ENCODE measurements around the gene CEACAM6.
"Not testable (repeated sequence)": the region's sequence is repeated elsewhere in the genome, so short reads cannot be mapped to it uniquely, and the experiment has no call there.

The CEACAM6 gene

DNA sequence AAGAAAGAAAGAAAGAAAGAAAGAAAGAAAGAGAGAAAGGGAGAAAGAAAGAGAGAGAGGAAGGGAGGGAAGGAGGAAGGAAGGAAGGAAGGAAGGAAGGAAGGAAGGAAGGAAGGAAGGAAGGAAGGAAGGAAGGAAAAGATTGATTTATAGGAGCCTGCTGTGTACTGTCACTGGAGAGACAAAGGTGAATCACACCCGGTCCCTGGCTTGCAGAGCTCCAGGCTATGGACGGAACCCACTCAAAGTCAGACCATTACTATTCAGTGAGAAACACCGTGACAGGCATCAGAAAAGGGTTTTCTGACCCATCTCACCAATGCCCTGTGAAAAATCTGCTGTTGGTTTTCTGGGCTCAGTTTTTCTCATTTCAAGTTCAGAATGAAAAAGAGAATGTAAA is 7.3 kb upstream of the CEACAM6 start:
- no peak for DNase-seq

DNA sequence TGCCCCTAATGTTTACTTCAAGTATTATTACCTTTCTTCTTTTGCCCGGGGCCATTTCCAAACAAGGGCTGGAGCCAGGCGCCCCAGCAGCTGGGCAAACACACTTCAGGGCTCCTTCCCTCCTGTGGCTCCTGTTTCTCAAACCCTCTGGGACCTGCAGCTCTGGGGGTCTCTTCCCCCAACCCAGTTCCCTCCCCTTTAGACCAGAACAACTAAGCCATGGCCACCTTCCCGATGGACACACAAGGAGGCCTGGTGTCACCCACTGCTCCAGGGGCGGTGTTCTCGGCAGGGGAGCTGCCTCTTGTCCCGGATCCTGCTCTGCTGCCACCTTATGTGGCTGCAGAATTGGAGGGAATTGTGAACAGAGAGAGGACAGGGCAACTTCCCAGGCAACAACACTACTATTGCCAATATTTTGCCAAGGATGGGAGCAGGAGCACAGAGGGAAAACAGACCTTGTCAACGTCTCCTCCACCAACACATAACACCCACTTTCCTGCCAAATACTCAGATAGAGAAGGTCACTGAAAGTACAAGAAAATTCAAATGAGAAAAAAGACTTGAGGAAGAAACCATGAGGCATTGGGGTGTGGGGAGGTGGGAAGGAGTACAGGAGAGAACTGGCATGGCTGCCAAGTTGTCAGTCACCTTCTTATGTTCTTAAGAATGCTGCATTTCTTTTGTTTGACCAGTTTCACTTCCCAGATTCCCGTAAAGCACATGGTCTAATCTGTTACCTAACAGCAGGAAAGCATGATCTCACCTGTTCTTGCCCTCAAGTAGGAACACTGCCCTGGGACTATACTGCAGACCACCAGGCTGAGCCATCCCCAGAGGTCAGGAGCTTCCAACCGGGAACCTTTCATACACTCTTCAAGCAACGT is 4.8 kb upstream of the CEACAM6 start:
- not testable (repeated sequence) for DNase-seq

DNA sequence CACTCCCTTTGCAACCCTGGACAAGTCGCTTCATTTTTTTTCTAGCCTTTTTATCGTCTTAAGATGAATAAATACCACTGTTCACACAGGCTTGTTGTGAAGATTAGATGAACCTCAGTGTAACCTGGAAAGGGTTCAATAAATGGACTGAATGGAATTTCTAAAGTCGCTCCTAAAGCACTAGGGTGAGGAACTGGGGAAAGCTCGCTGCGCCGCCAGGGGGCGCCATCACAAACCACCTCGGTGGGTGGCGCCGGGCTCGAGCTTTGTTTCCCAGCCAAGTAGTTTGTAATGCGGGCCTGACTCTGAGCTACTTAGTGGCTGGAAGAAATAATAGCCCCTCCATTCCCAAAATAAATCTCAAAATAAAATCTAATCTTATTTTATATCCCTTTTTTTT is 2.2 kb upstream of the CEACAM6 start:
- peak in 3 of 14 donors; percentile 0 to 13 (median 4) for DNase-seq

DNA sequence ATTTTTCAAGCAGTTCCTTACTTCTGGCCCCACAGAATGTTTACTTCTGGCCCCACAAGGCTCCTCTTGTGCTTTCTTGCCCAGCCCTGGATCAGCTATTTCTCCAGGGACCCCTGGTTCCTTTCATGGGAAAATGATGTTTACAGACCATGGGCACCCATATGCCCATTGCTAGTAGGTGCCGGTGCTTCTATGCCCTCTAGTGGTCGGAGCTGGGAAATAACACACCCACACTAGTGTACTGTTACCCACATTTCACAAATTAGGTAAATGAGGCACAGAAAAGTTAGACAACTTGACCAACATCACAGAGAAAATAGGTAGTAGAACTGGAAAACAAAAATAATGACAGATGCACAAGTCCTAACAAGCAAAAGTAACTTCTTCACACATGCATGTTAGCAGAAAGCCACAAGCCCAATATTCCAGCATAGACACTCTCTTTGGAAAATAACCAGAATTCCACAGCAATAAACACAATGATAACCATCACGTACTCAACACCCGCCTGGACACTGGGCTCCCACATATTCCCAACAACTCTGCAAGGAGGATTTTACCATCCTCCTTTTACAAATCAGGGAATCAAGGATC is 1.3 kb upstream of the CEACAM6 start:
- DNase-seq: peak in 5 of 14 donors; percentile 1 to 13 (median 1)

DNA sequence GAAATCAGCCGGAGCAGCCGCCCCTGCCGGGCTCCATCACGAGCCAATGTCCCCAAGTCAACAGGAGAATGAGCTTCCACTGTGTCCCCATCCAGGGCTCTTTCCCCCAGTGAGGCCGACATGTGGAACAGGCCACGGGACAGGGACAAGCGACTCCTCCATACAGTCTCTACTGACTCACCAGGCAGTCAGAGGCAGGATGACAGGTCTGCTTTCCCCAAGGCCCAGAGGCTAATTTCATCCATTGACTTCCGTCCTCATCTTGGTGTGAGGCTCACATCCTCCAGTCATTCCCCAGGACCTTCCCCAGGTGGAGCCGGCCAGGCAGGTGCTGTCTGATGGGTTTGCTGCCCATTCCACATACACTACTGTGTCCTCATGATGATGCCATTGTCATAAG is 3.5 kb downstream of the CEACAM6 start:
- no peak for DNase-seq

DNA sequence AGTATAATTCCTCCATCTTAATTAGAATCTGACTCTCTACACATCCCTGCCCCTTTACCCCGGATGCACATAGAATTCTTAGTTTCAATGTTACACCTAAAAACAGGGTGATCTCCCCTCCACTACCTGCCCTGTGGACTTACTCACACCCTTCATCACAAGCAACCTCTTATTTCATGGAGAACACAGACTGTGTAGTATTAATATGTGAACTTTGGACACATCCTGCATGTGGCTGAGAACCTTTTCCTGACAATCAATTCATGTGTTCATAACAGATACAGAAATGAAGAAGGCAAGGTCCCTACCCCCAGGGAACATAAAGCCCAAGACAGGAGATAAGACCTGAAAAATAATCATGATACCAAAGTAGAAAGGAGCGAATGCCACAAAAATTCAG is 11.8 kb downstream of the CEACAM6 start:
- DNase-seq: no peak

DNA sequence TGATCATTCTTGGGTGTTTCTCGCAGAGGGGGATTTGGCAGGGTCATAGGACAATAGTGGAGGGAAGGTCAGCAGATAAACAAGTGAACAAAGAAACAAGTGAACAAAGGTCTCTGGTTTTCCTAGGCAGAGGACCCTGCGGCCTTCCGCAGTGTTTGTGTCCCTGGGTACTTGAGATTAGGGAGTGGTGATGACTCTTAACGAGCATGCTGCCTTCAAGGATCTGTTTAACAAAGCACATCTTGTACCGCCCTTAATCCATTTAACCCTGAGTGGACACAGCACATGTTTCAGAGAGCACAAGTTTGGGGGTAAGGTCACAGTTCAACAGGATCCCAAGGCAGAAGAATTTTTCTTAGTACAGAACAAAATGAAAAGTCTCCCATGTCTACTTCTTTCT is 12.8 kb downstream of the CEACAM6 start:
- DNase-seq: not testable (repeated sequence)

DNA sequence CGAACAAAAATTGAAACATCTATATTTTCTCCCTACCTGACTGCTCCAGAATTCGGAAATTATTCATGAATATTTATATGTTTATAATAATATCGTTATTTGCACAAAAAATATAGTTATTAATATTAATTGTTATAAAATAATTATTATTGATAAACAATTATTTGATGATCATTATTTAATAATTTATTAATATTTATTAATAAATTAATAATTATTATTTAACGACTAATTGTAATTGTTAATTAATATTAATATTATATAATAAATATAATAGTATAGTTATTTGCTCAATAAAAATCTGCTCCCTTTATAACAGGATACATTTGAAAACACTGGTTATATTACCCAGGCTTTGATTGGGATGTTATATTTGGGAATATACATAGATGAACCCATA is 14.3 kb downstream of the CEACAM6 start:
- no peak for DNase-seq

DNA sequence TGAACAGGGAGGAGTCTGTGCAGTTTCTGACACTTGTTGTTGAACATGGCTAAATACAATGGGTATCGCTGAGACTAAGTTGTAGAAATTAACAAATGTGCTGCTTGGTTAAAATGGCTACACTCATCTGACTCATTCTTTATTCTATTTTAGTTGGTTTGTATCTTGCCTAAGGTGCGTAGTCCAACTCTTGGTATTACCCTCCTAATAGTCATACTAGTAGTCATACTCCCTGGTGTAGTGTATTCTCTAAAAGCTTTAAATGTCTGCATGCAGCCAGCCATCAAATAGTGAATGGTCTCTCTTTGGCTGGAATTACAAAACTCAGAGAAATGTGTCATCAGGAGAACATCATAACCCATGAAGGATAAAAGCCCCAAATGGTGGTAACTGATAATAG is 16.1 kb downstream of the CEACAM6 start:
- no peak for DNase-seq

DNA sequence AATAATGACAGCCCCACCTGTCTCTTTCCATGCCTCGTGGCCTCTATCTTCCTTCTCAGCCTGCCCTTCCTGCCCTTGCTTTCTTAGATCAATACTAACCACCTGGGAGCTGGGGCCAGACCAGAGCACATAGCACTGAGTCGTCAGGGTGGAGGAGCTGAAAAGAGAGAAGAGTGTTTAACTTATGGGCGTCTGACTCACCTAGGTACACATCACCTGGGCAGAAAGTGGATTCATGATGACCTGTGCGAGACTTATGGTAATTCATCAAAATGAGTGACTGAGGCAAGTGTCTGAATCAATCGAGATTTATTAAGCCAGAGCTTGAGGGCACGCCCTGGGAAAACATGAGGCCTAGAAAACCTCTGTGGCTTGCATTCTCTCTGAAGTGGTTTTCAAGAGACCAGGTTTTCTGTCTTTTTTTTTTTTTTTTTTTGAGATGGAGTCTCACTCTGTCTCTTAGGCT is 19.2 kb downstream of the CEACAM6 start:
- DNase-seq: no peak

DNA sequence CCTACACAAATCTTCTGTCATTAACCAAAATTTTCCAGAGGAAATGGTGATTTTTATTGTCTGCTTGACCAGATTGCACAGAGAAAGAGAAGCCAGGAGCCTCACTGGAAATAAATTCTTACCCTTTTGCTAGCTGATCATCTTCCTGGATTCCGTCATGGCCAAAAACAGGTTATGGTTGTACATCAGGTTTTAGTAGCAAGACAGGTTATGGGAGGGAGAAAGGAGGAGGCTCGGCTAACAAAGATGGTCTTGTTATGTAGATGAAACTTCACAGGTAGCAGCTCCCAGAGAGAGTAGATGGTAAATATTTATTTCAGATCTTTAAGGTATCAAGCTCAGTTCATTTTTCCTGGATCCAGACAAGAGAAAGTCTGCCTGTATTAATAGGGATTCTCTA is 21.4 kb downstream of the CEACAM6 start:
- no peak for DNase-seq

DNA sequence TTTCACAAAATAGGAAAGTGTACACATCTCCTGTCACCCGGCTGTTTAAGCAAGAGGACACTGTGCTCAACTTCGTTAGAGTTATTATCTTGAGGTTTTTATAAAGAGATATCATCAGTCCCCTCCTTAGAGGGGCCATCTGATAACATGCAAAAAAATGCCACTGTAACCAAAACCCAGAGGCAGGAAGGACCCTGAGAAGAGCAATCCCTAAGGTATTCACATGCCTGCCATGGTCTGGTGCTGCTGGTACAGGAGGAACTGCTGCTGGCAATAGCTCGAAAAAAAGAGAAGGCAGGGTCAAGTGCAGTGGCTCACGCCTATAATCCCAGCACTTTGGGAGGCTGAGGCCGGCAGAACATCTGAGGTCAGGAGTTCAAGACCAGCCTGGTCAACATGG is 28.3 kb downstream of the CEACAM6 start:
- no peak for DNase-seq

DNA sequence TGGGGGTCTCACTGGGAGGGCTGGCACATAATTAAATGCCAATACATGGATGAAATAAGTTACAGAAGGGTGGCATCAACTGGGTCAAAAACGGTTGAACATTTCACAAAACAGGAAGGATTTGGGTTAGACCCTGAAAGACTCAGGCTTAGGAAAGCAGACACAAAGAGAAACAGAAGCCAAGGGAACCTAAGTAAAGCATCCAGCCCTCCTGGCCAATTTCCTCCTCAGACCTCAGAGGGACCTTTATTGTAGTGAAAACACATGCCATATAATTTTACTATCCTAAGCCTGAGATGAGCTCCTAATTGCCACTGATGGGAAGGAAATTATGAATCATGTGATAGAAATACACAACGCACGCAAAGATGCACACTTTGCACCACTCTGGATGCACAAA is 29.0 kb downstream of the CEACAM6 start:
- DNase-seq: no peak

DNA sequence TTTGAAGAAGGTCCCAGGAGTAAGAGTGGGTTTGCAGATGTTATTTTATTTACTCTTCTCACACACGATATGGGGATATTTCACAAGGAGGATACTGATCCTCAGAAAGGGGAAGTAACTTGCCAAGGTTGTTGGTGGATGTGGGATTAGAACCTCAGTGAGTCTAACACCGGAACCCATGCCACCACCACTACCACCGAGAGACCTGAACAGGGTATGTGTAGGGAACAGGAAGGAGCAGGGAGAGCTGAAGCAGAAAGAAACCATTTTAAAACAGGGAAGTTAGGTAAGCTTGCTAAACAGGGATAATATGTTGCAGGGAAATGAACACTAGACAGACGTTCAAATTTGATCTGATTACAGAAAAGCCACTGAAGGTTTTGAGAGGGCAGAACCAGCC is 29.4 kb downstream of the CEACAM6 start:
- no peak for DNase-seq

DNA sequence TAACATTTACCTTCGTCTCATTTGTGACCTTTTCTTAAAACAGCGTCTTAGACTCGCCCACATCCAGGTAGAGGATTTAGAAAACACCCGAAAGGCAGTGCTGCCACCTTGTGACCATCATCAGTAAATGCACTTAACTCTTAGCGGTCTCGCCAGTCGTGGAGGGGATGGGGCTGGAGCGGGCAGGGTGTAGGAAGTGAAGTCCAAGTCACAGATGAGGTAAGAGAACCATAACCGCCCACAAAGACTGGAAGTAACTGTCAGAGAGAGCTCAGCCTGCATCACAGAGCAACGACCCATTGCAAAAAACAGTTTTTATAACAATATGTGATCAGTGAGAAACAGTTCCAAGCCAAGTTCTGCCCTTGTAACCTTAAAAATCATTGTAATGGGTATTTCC is 30.3 kb downstream of the CEACAM6 start:
- peak in 3 of 14 donors; percentile 1 to 6 (median 1) for DNase-seq

DNA sequence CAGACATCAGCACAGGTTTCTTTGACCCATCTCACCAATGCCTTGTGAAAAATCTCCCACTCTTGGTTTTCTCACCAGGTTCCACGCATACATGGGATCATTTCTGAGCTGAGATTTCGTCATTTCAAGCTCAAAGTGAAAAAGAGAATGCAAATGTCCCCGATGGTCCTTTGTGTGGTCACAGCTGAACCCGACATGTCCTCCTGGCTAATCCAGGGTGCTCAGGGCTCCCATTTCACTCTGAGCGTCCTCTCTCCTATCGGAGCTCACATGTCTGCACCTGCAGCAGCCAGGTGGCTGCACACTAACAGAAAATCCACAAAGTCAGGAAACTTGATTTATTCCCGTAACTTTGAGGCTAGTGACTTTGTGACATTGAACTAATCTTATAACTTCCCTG is 31.7 kb downstream of the CEACAM6 start:
- no peak for DNase-seq

DNA sequence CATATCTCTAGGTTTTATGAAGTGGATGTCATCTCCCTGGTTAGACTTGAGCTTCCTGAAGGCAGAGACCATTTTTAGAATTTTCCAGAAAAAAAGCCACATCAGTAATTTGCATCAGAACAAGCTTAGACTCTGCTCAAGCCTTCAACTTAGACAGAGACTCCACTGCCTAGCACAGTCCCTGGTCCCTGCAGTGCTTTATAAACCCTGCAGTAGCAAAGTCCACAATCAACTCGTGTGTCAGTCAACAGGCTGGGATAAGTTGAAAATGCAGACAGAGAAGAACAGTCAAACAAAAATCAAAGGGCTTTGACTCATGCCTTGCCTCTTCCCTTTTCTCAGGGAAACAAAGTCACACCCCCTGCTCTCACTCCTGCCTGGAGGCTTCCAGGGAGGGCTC is 33.2 kb downstream of the CEACAM6 start:
- not testable (repeated sequence) for DNase-seq

DNA sequence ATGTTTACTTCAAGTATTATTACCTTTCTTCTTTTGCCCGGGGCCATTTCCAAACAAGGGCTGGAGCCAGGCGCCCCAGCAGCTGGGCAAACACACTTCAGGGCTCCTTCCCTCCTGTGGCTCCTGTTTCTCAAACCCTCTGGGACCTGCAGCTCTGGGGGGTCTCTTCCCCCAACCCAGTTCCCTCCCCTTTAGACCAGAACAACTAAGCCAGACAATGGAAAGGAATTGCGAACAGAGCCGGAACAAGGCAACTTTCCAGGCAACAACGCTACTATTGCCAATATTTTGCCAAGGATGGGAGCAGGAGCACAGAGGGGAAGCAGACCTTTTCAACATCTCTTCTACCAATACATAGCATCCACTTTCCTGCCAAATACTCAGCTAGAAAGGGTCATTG is 33.7 kb downstream of the CEACAM6 start:
- DNase-seq: not testable (repeated sequence)

DNA sequence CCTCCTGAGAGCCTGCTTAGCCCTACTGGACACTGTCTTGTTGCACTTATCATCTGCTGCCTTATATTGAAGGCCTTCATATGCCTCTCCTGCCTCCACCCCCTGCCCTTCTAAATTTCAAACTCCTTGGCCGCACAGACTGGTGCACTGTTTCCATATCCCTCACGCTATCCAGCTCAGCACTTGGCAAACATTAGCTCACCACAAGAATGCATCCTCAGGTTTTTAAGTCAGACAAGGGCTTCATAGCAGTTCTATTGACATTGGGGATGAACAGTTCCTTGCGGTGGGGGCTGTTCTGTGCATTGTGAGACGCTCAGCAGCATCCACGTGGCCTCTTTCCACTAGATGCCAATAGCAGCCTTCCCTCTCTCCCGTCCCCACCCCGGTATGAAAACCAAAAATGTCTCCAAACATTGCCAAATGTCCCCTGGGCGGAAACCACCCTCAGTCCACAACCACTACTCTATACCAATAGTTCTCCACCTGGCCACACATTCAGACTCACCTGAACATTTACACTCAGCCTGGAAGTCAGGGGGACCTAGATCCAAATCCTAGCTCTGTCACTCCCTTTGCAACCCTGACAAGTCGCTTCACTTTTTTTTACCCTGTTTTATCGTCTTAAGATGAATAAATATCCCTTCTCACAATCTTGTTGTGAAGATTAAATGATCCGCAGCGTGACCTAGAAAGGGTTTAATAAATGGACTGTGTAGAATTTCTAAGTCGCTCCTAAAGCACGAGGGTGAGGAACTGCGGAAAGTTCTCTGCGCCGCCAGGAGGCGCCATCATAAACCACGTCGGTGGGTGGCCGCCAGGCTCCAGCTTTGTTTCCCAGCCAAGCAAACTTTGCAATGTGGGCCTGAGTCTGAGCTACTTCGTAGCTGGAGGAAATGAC is 37.4 kb downstream of the CEACAM6 start:
- peak in 3 of 14 donors; percentile 1 to 7 (median 1) for DNase-seq

DNA sequence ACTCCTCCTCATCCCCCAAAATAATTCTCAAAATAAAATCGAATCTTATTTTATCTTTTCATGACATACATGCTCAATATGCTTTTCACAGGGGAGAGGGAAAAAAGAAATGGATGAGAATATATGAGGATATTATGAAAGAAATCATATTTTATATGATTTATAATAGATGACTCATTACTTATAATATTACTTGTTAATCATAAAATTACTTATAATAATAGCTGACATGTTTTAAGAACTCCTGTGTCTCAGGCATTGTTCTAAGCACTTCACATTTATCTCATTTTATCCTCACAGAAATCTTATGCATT is 38.0 kb downstream of the CEACAM6 start:
- DNase-seq: no peak

DNA sequence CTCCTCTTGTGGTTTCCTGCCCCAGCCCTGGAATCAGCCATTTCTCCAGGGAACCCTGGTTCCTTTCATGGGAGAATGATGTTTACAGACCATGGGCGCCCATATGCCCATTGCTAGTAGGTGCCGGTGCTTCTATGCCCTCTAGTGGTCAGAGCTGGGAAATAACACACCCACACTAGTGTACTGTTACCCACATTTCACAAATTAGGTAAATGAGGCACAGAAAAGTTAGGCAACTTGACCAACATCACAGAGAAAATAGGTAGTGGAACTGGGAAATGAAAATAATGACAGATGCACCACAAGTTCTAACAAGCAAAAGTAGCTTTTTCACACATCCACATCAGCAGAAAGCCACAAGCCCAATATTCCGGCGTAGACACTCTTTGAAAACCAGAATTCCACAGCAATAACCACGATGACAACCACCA is 39.7 kb downstream of the CEACAM6 start:
- DNase-seq: peak in 2 of 14 donors; percentile 1 to 2

DNA sequence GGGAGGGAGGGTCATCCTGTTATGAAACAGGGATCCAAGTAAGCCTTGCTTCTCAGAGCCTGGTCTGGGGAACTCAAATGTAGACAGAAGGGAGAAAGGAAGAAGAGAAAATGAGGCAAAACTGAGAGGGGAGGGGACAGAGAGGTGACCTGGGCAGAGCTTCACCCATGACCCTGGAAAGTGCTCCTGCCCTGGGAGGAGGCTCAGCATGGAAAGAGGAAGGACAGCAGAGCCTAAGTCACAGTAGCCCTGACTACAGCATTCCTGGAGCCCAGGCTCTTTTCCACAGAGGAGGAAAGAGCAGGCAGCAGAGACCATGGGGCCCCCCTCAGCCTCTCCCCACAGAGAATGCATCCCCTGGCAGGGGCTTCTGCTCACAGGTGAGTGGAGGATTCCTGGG is 41.0 kb downstream of the CEACAM6 start, which contains the start of gene CEACAM3:
TSS of gene CEACAM3 (plus strand) at position 226 of the 400 bp plus-strand sequence. CDS start at position 317, 91 bp downstream.
- no peak for DNase-seq

DNA sequence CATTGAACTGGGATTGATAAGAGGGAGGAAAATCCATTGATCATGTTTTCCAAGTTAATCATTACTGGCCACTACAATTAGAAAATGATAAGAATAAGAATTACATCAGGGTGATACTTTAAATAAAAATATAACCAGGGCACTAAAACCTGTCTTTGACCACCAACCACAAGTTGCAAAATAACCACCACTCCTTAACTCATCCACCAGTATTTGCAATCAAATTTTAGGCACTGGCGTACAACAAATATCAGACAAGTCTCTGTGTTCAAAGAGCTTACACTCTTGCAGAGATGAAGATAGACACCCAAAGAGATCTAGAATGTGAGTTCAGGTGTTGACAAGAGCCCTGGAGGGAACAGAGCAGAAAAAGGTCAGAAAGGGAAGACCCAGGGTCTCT is 41.6 kb downstream of the CEACAM6 start:
- DNase-seq: no peak

Measured in C1 segment of cervical spinal cord (tissue), 14 donors.